Measurements from ENCODE around the gene KCNMA1.
A peak's percentile ranks its signal among the peaks of the same experiment; 100 is the strongest.

KCNMA1 gene

DNA sequence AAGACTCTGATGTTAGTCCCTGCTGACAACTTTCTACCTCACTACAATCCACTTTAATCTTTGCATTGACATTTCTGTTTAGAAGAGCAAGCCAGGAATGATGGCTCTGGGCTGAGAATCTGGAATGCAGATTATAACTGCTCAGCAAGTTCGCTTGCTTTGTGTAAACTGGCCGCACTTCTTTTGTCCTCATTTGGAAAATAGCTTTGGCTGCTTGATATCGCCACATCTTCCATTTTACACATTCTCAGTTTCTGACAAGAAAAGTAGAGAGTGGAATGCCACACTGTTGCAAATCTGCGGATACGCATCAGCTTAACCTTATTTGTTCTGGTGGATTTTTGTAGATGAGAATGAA is 429.8 kb downstream of the KCNMA1 start:
- DNase-seq (ENCODE audit: low spot score), result no peak

DNA sequence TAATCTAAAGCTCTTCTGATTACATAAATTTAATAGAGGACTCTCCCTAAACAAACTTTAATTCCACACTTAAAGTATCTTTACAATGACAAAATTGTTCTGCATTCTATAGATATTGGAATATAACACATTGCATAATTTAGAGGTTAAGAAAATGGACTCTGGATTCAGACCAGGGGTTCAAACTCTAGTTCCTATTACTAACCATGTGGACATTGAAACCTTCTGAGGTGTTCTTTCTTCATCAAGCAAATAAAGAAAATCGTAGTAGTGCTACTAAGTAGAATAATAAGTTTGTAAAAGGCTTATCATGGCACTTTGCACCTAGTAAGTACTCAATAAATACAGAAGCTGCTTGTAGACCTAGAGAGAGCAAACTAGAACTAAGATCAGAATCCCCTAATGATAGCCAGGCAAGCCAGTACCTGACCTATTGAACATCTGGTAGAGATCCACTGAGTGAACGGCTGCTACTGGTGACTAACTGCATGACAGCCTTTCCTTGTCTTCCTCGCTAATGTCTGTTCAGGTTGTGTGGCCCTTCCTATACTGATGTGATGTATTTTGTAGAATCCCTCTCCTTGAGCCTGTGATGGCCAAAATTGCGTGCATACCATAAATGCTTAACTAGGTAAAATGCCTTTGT is 430.3 kb downstream of the KCNMA1 start:
- no peak for DNase-seq (ENCODE audit: low spot score)

DNA sequence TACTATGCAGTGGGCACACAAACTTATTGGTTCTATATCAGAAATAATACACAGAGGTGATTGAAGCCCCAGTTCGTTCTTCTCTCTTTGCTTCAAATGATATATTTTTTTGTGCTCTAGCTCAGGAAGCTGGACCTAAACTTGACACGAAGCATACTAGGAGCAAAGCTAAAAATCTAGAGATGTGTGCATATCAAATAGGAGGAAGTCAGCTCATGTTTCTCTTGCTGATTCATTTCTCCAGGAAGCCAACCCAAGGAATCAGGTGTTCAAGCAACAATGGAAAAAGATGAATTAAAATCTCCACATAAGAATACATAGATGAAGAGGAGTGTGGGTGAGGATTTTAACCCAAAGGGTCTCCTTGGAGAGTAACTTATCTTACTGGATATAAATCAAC is 432.5 kb downstream of the KCNMA1 start:
- DNase-seq (ENCODE audit: low spot score), result no peak

DNA sequence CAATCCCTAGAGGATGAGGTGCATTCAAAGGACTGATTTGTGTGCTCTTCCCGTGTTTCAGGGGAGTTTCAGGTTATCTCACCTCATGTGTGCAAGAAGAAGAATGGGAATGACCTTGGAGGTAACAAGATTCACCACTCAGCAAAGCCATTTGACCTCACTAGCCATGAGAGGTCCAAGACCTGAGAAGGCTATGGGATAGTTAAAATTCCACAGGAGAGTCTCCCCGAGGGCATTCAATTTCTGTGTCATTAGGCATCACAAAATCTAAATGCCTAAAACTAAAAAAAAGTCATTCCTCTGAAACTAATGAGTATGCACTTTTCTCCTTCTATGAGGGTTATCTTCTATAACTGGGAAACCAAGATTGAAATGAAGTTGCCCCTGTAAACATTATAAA is 433.4 kb downstream of the KCNMA1 start:
- DNase-seq (ENCODE audit: low spot score), result no peak

DNA sequence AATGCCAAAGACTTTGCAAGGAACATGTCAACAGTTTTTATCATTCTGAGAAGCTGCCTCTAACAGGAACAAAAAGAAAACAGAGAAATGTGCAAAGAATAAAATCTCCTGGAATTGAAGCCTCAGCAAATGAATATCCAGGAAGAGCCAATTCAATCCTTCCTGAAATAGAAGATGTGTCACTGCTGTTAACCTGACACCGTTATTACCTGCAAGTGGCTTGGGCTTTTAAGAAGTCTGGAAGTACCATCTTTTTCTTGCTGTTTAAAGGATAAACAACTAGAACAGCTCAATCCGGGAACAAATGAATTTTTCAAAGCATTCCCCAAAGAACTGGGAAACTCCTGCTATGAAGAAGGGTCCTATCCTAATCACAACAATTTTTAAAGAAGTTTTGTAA is 434.8 kb downstream of the KCNMA1 start:
- DNase-seq (ENCODE audit: low spot score), result no peak

DNA sequence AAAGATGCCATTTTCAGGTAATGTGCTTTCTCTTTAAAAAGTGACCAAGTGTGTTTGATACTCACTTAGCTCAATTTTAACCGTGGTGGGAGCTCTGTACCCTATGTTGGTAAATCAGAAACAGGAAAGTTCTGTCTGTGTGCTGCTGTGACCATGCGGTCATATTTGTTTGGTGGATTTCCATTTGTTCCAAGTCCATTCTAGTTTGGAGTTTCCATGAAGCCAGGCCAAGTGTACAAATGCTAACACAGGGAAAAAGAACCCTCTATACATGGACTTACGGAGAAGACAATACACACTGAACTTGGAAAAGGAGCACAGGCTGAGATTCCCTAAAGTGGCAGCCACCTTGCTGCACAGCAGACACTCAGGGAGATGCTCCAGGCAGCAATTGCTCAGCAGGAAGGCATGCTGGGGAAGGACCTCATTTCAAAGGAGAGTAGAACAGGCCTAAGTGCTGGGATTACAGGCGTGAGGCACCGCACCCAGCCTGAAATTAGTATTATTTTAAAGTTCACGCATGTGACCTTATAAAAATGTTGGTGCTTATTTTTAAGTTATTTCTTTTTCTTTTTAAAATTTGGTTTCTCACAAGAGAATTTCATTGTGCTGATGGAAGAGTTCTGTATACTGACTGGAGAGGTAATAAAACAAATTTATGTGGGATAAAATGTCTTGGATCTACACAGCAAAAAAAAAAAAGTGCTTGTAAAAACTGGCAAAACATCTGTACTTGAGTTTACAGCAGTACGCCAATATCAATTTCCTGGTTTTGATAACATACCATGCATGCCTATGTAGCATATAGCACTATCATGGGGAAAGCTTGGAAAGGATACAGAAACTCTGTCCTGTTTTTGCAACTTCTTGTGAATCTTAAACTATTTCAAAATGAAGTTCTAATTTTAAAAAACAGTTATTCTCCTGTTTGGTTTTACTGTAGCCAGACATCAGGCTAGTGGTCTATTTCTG is 436.2 kb downstream of the KCNMA1 start:
- DNase-seq (ENCODE audit: low spot score), result no peak

DNA sequence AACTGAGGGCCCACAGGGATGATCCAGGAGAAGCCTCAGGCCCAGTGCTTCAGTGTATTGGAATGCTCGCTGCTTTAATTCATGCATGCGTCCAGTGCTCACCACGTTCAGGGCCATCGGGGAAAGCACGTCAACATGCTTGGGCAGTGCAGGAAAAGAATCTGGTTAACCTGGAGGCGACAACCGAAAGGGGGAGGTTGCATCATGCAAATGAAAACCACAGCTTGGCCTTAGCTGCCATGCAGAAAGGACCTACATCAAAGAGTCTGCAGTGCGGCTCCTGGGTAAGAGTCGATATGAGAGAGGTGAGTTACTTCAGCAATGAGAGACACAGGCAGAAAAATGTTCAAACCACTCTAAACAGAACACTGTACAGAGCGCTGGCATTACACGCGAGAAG is 440.1 kb downstream of the KCNMA1 start:
- no peak for DNase-seq (ENCODE audit: low spot score)

DNA sequence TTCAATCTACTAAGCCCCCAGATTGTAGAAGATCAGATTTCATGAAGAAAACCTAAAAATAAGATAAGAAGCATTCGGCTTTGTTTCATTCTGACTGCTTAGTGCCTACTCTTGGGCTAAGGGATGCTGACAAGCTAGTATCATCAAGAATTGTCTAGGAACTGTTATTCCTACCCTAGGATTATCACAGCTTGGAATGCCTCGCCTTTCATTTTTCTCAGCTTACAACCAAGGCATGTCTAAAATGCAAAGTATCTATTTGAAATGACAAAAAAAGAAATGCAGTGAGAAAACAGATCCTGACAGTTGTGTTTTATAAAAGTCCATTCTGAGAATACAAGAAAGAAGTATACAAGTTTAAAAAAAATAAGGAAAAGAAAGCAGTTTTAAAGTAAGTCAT is 441.0 kb downstream of the KCNMA1 start:
- no peak for DNase-seq (ENCODE audit: low spot score)

DNA sequence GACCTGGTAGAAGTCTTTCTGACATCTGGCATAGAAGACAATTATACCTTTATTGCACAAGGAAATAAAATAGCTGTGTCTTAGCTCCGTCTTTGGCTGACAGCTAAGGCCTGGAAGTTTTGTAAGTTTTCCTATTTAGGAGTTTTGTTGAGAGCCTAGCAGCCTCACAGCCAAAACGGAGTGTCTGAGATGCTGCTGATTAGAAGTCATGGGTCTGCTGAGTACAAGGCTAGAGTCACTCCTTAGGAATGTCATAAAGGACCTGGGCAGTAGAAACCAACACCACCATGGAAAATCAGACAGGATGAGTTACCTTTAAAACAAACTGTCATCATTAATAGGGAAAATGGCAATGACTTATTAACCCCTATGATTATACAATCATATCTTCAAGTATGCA is 442.5 kb downstream of the KCNMA1 start:
- peak; percentile 99 for DNase-seq (ENCODE audit: low spot score)

DNA sequence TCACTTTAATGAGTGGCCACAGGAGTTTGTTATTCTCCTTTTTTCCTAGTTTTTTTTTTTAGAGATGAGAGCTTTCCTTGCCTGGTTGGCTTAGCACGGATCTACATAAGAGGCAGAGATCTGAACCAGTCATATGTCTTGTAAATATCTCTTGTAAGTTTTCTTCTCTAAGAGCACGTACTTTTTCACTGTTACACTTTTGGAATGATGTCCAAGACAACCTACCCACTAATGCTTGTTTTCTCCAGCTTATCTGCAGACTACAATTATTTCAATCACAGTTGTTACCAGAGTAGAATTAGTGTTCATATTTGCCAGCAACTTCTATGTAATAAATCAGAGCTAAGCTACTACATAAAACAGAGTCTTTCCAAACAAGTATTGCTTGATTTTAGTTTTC is 444.6 kb downstream of the KCNMA1 start:
- DNase-seq (ENCODE audit: low spot score), result no peak

DNA sequence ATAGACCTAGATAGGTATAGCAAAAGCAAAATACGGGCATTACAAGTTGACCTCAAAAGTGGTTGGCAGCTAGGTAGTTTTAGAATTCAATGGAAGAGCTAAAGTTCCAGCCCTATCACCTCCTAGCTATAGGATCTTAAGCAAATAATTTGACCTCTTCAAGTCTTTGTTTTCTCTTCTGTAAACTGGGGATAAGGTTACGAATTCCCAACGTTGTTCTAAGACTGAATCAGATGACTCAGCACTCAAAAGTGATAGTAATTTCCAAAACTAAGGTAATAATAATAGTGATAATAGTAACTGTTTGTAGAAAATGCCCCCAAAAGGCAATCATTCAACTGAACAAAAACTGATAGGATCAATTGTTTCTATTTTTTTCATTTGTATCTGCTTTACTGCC is 445.2 kb downstream of the KCNMA1 start:
- no peak for DNase-seq (ENCODE audit: low spot score)

DNA sequence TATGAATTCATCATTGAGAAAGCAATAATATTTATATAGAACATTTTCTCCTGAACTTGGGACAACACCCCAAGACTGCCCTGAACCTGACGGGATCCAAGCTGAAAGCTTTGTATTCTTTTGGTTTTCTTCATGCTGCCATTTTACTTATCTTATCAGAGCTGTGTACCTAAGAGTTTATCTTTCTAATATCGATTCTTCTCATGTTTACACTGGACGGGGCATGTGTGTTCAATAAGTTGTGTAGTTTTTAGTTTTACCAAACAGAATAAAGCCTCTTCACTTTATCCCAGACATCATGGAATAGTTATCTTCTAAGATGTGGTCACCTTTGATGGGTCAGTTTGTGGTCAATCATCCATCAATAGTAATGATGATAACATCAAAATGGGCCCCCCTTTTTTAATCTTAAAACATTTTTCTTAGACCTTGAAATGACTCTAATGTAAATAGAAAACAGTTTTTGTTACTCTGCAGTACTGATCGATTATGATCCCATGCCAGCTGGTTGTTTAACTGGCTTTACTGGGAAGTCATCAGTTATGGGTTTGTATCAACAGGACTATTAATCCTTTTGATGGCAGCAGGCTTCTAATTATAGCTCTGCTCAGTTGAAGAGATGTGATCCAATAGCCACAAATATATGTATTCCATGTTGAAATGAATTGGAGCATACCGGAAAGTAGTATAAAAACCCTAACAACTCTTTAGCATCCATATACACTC is 446.1 kb downstream of the KCNMA1 start:
- DNase-seq (ENCODE audit: low spot score), result no peak

DNA sequence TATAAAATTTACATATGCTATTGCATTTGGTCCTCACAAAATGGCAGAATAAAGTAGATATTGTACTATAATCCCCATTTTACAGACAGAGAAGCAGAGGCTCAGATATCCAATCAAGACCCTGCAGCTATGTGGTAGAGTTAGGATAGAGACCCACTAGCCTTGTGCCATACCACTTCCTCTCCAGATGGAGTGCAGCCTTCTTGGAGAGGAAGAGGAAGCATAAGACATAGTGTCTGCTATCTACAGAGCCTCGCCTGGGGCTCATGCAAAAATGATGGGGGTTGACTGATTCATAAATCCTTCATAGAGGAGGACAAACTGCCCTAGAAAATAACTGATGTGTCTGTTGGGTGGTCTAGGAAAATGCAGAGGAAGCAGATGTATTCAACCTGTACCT is 447.3 kb downstream of the KCNMA1 start:
- no peak for DNase-seq (ENCODE audit: low spot score)

DNA sequence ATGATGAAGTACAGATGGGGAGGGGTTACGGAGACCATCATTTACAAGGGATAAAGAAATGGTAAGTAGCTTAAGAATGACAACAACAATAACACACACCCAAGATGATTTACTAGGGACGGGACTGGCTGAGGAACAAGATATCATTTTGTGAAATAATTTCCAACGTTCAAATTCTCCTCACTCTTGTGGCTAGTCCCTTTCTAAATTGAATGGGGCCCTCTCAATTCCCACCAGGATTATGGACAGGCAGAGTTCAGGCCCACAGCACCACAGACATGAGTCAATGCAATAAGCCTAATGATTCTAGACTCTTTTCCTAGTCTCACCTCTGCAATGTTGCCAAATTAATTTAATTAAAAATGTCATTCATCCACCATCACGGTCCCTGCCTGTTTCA is 448.1 kb downstream of the KCNMA1 start:
- no peak for DNase-seq (ENCODE audit: low spot score)

DNA sequence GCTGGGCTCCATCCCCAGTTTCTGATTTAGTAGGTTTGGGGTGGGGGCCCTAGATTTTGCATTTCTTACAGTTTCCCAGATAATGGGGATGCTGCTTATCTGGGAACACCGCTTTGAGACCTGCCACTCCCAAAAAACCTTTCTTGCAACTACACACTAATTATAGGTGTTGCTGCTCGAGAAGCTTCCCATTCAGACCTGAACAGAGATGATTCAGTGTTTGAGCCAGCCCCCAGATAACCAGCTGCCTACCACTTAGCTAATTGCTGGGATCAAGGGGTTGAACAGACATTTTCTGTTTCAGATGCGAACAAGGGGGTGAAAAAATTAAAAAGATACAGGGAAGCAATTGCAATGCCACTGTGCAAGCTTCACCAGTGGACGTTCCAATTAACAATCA is 448.5 kb downstream of the KCNMA1 start:
- no peak for DNase-seq (ENCODE audit: low spot score)

DNA sequence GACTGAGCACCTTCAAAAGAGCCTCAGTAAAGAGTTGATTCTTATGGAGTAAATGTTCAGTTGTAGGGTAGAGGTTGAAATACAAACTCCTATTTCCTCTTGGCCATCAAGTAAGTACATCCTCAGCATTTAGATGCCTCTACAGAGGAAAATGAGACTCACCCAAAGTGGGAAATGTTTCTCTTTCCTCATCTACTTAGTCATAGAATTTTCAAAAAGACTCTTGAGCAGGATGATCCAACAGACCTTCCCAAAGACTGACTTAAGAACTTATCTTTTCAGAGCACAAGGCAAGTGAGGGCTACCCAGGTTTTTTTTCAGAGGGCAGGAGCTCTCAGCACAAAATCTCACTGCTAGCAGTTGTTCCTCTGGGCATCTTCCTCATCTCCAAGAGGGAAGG is 449.1 kb downstream of the KCNMA1 start:
- peak; percentile 46 for DNase-seq (ENCODE audit: low spot score)

DNA sequence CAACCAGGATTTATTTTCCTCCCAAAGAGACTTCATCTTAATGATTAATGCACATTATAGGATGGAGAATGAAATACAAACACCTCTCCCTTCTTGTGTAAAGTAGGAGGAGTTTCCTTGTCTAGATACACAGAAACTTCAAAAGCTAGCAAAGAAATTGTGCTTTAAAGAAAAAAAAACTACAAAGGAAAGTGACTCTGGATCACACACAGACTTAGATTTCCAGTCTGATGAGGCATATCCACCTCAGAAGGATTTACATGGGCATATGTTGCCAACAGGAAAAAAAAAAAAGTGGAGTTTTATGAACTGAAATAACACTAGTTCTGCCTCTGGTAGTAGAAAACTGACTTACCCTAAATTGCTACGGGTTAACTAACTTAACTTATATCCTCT is 449.6 kb downstream of the KCNMA1 start:
- no peak for DNase-seq (ENCODE audit: low spot score)

DNA sequence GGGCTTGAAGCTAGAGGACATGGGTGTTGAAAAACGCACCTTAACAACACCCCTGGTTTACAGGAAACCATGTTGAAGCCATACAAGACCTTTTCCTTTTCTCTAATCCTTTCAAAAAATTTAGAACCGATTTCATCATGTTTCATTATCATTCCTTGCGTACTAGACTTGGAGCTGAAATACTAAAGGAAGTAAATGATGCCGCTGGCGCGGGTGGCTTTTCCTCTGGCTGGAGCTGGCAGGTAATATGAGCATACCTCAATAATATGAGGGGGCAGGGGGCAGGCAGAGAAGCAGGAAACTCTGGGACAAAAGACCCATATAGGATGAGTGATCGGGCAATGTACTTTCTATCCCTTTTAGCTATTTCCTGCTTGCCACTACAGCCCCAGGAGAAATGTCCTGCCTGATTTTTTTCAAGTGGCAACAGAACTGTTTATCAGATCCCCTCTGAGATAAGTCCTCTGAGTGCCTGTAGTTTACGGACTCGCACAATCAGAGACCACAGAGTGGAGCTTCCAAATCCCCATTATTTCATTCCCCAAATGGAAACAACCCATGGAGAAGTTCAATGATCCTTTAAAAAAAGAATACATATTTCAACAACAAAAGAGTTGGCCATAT is 450.1 kb downstream of the KCNMA1 start:
- no peak for DNase-seq (ENCODE audit: low spot score)

DNA sequence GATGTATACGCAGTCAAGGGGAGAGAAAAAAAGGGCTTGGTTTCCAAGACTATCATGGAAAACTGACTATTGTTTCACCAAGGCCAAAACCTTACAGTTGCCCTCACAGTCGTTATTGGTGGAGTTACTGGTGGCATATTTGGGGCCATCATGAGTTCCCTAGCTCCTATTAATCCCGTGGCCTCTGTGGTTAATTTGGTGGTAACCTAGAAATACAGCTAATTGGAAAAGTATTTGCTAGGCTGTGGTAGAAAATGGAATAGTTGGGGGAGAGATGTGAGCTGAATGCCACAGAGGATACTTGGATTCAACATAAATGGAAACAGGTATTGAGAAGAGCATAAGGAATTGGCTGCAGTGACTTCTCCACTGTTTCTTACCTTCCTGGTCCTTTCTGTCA is 450.7 kb downstream of the KCNMA1 start:
- peak; percentile 34 for DNase-seq (ENCODE audit: low spot score)

DNA sequence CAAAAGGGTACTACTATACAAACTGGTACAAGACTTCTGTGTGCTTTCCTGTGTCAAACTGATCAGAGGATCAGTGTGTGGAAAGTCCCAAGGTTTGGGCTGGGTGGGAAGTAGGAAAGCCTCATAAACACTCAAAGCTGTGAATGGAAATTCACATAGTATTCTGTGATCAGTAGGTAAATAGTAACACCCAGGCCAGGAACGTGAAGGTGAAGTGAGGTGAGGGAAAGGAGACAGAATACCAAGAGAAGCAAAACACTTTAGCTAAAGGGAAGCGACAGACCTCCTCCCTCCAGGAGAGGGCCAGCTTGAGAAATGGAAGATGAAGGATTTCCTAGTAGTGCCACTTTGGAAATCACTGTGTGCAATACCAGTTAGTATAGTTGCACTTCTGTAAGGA is 451.9 kb downstream of the KCNMA1 start:
- no peak for DNase-seq (ENCODE audit: low spot score)

DNA sequence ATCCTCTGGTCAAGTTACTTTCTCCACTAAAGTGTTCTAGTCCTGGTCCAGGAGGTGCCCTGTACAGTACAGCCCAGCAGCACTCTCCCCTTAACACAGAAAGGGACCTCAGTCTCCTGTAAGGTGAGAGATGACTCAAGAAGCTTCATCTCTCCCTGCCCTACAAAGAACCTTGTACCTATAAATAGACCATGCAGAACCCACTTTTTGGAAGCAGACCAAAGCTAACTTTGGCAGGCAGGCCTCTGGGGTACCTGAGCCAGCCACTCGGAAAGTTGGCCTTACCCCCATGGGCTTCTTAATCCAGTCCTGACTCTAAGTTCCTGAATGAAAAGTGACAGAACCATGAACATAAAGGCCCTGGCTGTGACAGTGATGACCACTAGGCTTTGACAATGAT is 454.8 kb downstream of the KCNMA1 start:
- no peak for DNase-seq (ENCODE audit: low spot score)

DNA sequence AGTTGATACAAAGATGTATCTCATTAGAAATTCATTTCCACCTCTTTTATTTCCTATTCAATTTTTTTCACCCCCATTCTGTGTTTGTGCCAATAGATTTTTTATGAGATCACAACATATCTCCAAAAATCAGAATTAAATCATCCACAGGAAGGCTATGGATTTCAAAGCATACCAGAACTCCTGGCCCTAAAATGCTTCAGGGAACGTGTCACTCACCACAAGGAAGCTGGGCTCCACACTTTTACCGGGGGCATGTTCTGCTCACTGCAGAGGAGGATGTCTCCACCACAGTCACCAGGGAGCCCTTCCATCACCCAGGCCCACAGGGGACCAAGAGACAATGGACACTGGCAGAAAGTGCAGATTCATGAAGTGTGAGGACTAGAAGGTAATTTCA is 456.8 kb downstream of the KCNMA1 start:
- DNase-seq (ENCODE audit: low spot score), result peak; percentile 81

DNA sequence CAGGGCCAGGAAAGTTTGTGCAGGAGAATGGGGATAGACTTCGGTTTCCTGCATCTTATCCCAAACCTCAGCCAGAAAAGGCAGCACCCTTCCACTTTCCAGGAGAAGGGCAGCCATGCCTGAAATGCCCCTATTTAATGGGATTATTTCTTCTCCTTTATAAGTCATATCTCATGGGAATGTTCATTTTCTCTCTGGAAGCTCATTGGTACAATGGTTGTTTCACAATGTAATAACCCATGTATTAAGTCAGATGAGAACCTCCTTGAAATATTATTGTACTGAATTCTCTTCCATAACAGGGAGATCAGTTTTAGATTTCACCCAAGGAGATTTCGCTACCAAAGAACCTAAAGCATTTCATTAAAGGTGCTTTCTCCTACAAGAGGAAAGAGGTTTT is 457.5 kb downstream of the KCNMA1 start:
- DNase-seq (ENCODE audit: low spot score), result no peak

All from kidney tubule cell (primary cell).